ENCODE results near the gene PPM1E. TPM values are rescaled to one million over a fixed set of nuclear protein-coding genes. Genes with fewer than 3 reads are reported as not detected.

PPM1E gene
- total and polyA plus RNA-seq, 2 of the 4 experiments (the other 2 are of a cell fraction), result under 0.01 to 0.05 TPM

- Histone ChIP-seq H3K14ac (replicated peaks; ENCODE audit: low read depth, low read length) (no peak overlapping the region), H2BK120ac (ENCODE audit: low read depth, low read length) (no peak overlapping the region), H2AK5ac (ENCODE audit: low read depth, low read length) (no peak overlapping the region), H2BK20ac (ENCODE audit: low read depth, low read length) (no peak overlapping the region), H3K4ac (ENCODE audit: low read depth, low read length) (no peak overlapping the region), H3K36me3 (ENCODE audit: control insufficient read depth, insufficient read depth, low read length) (no peaks in the 10 kb centered on the region), H3K27me3 (ENCODE audit: control insufficient read depth, insufficient read depth, low read length) (no peaks in the 10 kb centered on the region; the same call in 1 of the 2 replicates), H2BK5ac (ENCODE audit: low read depth, low read length, poor library complexity, severe bottlenecking) (no peak overlapping the region), H3K9me1 (ENCODE audit: insufficient read depth, low read length) (no peaks in the 10 kb centered on the region), H4K20me1 (ENCODE audit: insufficient read depth, low read length) (no peaks in the 10 kb centered on the region), H3K79me1 (ENCODE audit: low read depth in 1 of 2, low read length in 2 of 2) (no peaks in the 10 kb centered on the region), H2BK15ac (ENCODE audit: low read depth, low read length) (no peak overlapping the region), H4K8ac (ENCODE audit: low read depth in 2 of 2, low read length in 2 of 2) (no peak overlapping the region), H3K4me2 (ENCODE audit: low read depth, low read length) (no peak overlapping the region), H3K4me3 (ENCODE audit: insufficient read depth, low read depth, low read length) (no peak overlapping the region), H4K5ac (ENCODE audit: low read depth, low read length) (no peak overlapping the region), H2AK9ac (replicated peaks; ENCODE audit: low read depth, low read length, poor library complexity) (no peak overlapping the region), H2AFZ (replicated peaks; ENCODE audit: low read length, poor library complexity) (no peak overlapping the region), H4K91ac (ENCODE audit: insufficient read depth, low read depth, low read length) (no peak overlapping the region), H3K18ac (ENCODE audit: low read depth, low read length) (no peak overlapping the region), H3K9me3 (ENCODE audit: control insufficient read depth, insufficient read depth, low read length) (no peaks in the 10 kb centered on the region), H3K9ac (ENCODE audit: low read depth, low read length) (no peak overlapping the region), H3K4me1 (ENCODE audit: control insufficient read depth, insufficient read depth, low read length) (no peaks in the 10 kb centered on the region), H3K56ac (ENCODE audit: extremely low read depth, insufficient read depth, low read length) (no peak overlapping the region), H3K23ac (ENCODE audit: low read depth, low read length) (no peak overlapping the region), H3K27ac (ENCODE audit: insufficient read depth, low read length) (no peak overlapping the region)
- ChIA-PET POLR2A (ENCODE audit: unreplicated experiment) (no interaction called here), CTCF (no interaction called here)
- WGBS, 2 experiments (ENCODE audit: extremely low coverage in 2 of 2, insufficient read length in 1 of 2), result 7% methylated on average over 2 of the region's 5 CpGs; no CpG with 5 or more reads in 1 of the 2 experiments
- intact Hi-C loops (cut with micrococcal nuclease), result no loop called here
- DNase-seq, result no peak
- TF ChIP-seq CHD1 (IDR thresholded peaks at IDR 0.05; ENCODE audit: low read depth, low read length) (no peak), CEBPB (IDR thresholded peaks at IDR 0.05; ENCODE audit: low read depth, low read length) (no peak), FOS (IDR thresholded peaks at IDR 0.05; ENCODE audit: low read depth, low read length) (no peak), ELK1 (IDR thresholded peaks at IDR 0.05; ENCODE audit: borderline replicate concordance, low read depth, low read length) (no peak), BHLHE40 (IDR thresholded peaks at IDR 0.05; ENCODE audit: low read depth, low read length) (no peak), RFX5 (IDR thresholded peaks at IDR 0.05; ENCODE audit: low read depth, low read length) (no peak), POLR2A (IDR thresholded peaks at IDR 0.05; ENCODE audit: low read depth, low read length) (no peak), NFE2L2 (IDR thresholded peaks at IDR 0.05; ENCODE audit: low read depth, low read length) (no peak), MXI1 (IDR thresholded peaks at IDR 0.05; ENCODE audit: borderline replicate concordance, low read depth, low read length) (no peak), SMC3 (IDR thresholded peaks at IDR 0.05; ENCODE audit: low read depth, low read length) (no peak), MAFK (IDR thresholded peaks at IDR 0.05; ENCODE audit: low read depth, low read length) (no peak), CTCF (conservative IDR thresholded peaks at IDR 0.05; ENCODE audit: low read depth, low read length) (no peak), RCOR1 (IDR thresholded peaks at IDR 0.05; ENCODE audit: insufficient replicate concordance, low read length) (no peak), USF2 (IDR thresholded peaks at IDR 0.05; ENCODE audit: low read depth, low read length) (no peak), MAZ (IDR thresholded peaks at IDR 0.05; ENCODE audit: borderline replicate concordance, low read depth, low read length) (no peak), RAD21 (IDR thresholded peaks at IDR 0.05; ENCODE audit: low read length) (no peak)
- in situ Hi-C loops (cut with MboI; ENCODE audit: low sequenced_read_pairs), result no loop called here
- BruUV-seq (replicated peaks), result no TSS peak
- dilution Hi-C loops (cut with HindIII; ENCODE audit: low sequenced_read_pairs, unreplicated experiment), result no loop called here
- no peak for ATAC-seq (ENCODE audit: low read depth)
Measured at GRCh38 chr17:58873926-58874325, 118.3 kb downstream of the PPM1E start.

Data from IMR-90 (cell line).